ENCODE data around the gene LUC7L3.

DNA sequence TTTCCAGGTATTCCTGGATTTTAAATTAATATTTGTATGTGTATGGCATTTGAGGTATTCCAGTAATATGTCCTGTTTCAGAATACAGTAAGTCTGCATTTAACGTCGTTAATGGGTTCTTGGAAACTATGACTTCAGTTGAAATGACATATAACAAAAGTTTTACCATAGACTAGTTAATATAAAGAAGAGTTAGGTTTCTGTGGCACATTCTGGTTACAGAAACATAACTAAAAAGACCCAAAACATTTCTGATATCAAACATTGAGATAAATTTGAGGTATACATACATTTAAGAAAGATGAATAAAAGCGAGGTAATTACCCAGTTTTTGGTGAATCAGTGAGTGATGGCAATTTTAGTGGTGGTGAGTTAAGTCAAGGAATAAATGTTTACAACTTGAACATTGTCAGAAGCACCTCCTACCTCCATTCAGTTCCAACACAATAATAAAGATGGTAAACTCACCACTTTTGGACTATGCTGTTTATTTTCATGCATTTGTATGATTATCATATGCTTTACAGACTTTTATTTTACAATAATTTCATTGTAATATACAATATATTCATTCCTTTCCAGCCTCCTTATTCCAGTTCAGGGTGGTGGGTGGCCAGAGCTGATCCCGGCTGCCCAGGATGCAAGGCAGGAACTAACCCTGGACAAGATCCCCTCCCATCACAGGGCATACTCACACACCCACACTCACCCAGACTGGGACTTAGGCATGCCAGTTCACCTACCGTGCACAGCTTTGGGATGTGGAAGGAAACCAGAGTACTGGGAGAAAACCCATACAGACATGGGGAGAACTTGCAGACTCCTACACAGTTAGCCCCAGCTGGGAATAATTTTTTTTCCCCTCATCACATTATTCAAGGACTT lies 9.7 kb downstream of the LUC7L3 start:
- TF ChIP-seq, protein P1, sequence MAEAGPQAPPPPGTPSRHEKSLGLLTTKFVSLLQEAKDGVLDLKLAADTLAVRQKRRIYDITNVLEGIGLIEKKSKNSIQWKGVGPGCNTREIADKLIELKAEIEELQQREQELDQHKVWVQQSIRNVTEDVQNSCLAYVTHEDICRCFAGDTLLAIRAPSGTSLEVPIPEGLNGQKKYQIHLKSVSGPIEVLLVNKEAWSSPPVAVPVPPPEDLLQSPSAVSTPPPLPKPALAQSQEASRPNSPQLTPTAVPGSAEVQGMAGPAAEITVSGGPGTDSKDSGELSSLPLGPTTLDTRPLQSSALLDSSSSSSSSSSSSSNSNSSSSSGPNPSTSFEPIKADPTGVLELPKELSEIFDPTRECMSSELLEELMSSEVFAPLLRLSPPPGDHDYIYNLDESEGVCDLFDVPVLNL (IDR thresholded peaks at IDR 0.05; ENCODE audit: low read depth, low read length) = no peak
- TF ChIP-seq NFIC (IDR thresholded peaks at IDR 0.05; ENCODE audit: low read depth, low read length) = no peak
- TF ChIP-seq CHD1 (IDR thresholded peaks at IDR 0.05; ENCODE audit: low read depth, low read length) = no peak
- TF ChIP-seq LARP7 (IDR thresholded peaks at IDR 0.05) = no peak
- TF ChIP-seq ZNF384 (IDR thresholded peaks at IDR 0.05; ENCODE audit: borderline replicate concordance, low read depth, low read length) = no peak

All from GM12878 (cell line).